ENCODE data around the gene TMEM260. TPM values are rescaled to one million over a fixed set of nuclear protein-coding genes. Genes with fewer than 3 reads are reported as not detected.
"Not testable (repeated sequence)": the region's sequence is repeated elsewhere in the genome, so short reads cannot be mapped to it uniquely, and the experiment has no call there.

The TMEM260 gene
- total and polyA plus RNA-seq, 2 experiments from 2014 or later, result 13.3 to 22.9 TPM

DNA sequence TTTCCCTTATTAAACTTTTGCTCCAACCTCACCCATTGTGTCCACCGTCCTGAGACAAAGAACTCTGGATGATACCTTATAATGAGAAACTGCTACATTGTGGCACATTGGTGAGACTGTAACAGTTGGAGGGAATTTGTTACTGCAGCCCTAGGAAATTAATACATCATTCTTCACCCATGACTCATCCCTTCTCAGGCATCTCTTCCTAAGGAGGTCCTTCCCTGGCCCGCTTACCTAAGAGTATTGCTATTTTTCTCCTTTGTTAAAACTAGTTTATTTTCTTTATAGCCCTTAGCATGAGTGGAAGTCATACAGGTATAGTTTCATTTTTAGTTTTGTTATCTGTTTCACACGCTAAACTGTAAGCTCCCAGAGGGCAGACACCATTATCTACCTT lies 87.1 kb downstream of the TMEM260 start:
- Mint-ChIP-seq H3K27me3 (ENCODE audit: insufficient read depth, low read depth, poor library complexity) (peaks cover 13% of the 10 kb centered on the region), H3K9me3 (peaks cover 30% of the 10 kb centered on the region), H3K4me1 (peaks cover 14% of the 10 kb centered on the region), H3K36me3 (ENCODE audit: low read depth) (peaks cover 30% of the 10 kb centered on the region), H3K27ac (no peak overlapping the region), H3K4me3 (peak overlapping the region; percentile 33; the same call in 1 of the 3 replicates)
- Histone ChIP-seq H3K27ac (ENCODE audit: low read depth) (no peak overlapping the region), H3F3A (replicated peaks; ENCODE audit: low read depth) (no peaks in the 10 kb centered on the region), H2AFZ (no peak overlapping the region), H3K27me3 (ENCODE audit: insufficient read depth) (no peaks in the 10 kb centered on the region), H3K4me3 (no peak overlapping the region), H4K20me1 (replicated peaks; ENCODE audit: insufficient read depth) (no peaks in the 10 kb centered on the region), H3K4me2 (no peak overlapping the region), H3K9me2 (ENCODE audit: insufficient read depth) (0 out of 2 replicates have a peak, but pooled peaks cover 4% of the 10 kb centered on the region), H3K4me1 (ENCODE audit: insufficient read depth) (peaks cover 7% of the 10 kb centered on the region), H3K36me3 (ENCODE audit: insufficient read depth) (peaks cover 11% of the 10 kb centered on the region; the same call in 1 of the 2 replicates), H3K79me2 (replicated peaks; ENCODE audit: insufficient read depth) (no peaks in the 10 kb centered on the region)
- TF ChIP-seq EZH2 (IDR thresholded peaks at IDR 0.05; ENCODE audit: low read depth, unreplicated experiment), result no peak
- TF ChIP-seq ZNF114 (CRISPR knock-in tag; IDR thresholded peaks at IDR 0.05), result no peak
- TF ChIP-seq NANOG (IDR thresholded peaks at IDR 0.05; ENCODE audit: borderline replicate concordance), result no peak
- TF ChIP-seq, protein P1, sequence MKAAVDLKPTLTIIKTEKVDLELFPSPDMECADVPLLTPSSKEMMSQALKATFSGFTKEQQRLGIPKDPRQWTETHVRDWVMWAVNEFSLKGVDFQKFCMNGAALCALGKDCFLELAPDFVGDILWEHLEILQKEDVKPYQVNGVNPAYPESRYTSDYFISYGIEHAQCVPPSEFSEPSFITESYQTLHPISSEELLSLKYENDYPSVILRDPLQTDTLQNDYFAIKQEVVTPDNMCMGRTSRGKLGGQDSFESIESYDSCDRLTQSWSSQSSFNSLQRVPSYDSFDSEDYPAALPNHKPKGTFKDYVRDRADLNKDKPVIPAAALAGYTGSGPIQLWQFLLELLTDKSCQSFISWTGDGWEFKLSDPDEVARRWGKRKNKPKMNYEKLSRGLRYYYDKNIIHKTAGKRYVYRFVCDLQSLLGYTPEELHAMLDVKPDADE (IDR thresholded peaks at IDR 0.05), result no peak
- TF ChIP-seq, protein P2, sequence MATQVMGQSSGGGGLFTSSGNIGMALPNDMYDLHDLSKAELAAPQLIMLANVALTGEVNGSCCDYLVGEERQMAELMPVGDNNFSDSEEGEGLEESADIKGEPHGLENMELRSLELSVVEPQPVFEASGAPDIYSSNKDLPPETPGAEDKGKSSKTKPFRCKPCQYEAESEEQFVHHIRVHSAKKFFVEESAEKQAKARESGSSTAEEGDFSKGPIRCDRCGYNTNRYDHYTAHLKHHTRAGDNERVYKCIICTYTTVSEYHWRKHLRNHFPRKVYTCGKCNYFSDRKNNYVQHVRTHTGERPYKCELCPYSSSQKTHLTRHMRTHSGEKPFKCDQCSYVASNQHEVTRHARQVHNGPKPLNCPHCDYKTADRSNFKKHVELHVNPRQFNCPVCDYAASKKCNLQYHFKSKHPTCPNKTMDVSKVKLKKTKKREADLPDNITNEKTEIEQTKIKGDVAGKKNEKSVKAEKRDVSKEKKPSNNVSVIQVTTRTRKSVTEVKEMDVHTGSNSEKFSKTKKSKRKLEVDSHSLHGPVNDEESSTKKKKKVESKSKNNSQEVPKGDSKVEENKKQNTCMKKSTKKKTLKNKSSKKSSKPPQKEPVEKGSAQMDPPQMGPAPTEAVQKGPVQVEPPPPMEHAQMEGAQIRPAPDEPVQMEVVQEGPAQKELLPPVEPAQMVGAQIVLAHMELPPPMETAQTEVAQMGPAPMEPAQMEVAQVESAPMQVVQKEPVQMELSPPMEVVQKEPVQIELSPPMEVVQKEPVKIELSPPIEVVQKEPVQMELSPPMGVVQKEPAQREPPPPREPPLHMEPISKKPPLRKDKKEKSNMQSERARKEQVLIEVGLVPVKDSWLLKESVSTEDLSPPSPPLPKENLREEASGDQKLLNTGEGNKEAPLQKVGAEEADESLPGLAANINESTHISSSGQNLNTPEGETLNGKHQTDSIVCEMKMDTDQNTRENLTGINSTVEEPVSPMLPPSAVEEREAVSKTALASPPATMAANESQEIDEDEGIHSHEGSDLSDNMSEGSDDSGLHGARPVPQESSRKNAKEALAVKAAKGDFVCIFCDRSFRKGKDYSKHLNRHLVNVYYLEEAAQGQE (IDR thresholded peaks at IDR 0.05; ENCODE audit: unreplicated experiment), result no peak
- TF ChIP-seq, protein P3, sequence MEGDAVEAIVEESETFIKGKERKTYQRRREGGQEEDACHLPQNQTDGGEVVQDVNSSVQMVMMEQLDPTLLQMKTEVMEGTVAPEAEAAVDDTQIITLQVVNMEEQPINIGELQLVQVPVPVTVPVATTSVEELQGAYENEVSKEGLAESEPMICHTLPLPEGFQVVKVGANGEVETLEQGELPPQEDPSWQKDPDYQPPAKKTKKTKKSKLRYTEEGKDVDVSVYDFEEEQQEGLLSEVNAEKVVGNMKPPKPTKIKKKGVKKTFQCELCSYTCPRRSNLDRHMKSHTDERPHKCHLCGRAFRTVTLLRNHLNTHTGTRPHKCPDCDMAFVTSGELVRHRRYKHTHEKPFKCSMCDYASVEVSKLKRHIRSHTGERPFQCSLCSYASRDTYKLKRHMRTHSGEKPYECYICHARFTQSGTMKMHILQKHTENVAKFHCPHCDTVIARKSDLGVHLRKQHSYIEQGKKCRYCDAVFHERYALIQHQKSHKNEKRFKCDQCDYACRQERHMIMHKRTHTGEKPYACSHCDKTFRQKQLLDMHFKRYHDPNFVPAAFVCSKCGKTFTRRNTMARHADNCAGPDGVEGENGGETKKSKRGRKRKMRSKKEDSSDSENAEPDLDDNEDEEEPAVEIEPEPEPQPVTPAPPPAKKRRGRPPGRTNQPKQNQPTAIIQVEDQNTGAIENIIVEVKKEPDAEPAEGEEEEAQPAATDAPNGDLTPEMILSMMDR (conservative IDR thresholded peaks at IDR 0.05; ENCODE audit: low read depth in 2 of 2), result no peak
- TF ChIP-seq STAT1 (IDR thresholded peaks at IDR 0.05; ENCODE audit: unreplicated experiment), result no peak
- TF ChIP-seq ZNF331 (CRISPR knock-in tag; IDR thresholded peaks at IDR 0.05; ENCODE audit: low read depth), result no peak
- no peak for ATAC-seq
- DNase-seq (ENCODE audit: low spot score), result no peak

DNA sequence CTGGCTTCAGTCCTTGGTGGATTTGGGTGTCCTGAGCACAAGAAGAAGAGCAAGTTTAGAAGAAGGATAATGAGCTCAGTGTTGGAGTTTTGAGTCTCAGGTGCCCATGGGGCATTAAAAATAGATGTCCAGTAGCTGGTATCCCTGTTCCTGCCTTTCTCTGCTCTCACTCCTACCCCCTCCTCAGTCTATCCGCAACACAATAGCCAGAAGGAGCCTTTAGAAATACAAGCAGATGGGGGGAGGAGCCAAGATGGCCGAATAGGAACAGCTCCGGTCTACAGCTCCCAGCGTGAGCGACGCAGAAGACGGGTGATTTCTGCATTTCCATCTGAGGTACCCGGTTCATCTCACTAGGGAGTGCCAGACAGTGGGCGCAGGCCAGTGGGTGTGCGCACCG lies 87.7 kb downstream of the TMEM260 start:
- not testable (repeated sequence) for H3K27ac Mint-ChIP-seq; H3K27me3 ChIP-seq (ENCODE audit: insufficient read depth); H3K79me2 ChIP-seq (replicated peaks; ENCODE audit: insufficient read depth); H3K27ac ChIP-seq (ENCODE audit: low read depth); H3K4me2 ChIP-seq; H3K4me1 ChIP-seq (ENCODE audit: insufficient read depth); H3K9me2 ChIP-seq (ENCODE audit: insufficient read depth); H4K20me1 ChIP-seq (replicated peaks; ENCODE audit: insufficient read depth); H2AFZ ChIP-seq; H3F3A ChIP-seq (replicated peaks; ENCODE audit: low read depth); H3K4me3 ChIP-seq
- peaks cover 30% of the 10 kb centered on the region for H3K9me3 Mint-ChIP-seq
- H3K4me3 Mint-ChIP-seq, result peak overlapping the region; percentile 33; the same call in 1 of the 3 replicates
- ATAC-seq (peak; percentile 79), DNase-seq (ENCODE audit: low spot score) (peak; percentile 67)
- H3K36me3 ChIP-seq (ENCODE audit: insufficient read depth), result peaks cover 11% of the 10 kb centered on the region; the same call in 1 of the 2 replicates
- H3K27me3 Mint-ChIP-seq (ENCODE audit: insufficient read depth, low read depth, poor library complexity), result peaks cover 13% of the 10 kb centered on the region
- peaks cover 14% of the 10 kb centered on the region for H3K4me1 Mint-ChIP-seq
- peaks cover 30% of the 10 kb centered on the region for H3K36me3 Mint-ChIP-seq (ENCODE audit: low read depth)
